Activated gamma-delta T cell treated with Interleukin-2 at 50 U/mL for 16 hours (primary cell): ENCODE results near the gene UBE2V1.
"Not testable (repeated sequence)": the region's sequence is repeated elsewhere in the genome, so short reads cannot be mapped to it uniquely, and the experiment has no call there.

ENCODE experiments used
- DNase-seq: peaks from one replicate; pipeline ENCODE4 v3.0.0-alpha.2; 2020

The UBE2V1 gene

GRCh38 chr20:50112512-50113419 is at the start of gene UBE2V1:
Gene UBE2V1 (minus strand): TSS chr20:50113150. CDS start chr20:50113128, 22 bp downstream.
- DNase-seq: peak; percentile 85

GRCh38 chr20:50161494-50161893 is 48.5 kb upstream of the UBE2V1 start:
- not testable (repeated sequence) for DNase-seq

GRCh38 chr20:50153500-50154377 is 40.8 kb upstream of the UBE2V1 start, which contains the start of gene PEDS1:
Gene PEDS1 (minus strand): TSS chr20:50153723. CDS start chr20:50153637, 86 bp downstream.
- DNase-seq: peak; percentile 75

- DNase-seq: no peak
These were observed 40.2 kb upstream of the UBE2V1 start for GRCh38 chr20:50153153-50153499.

GRCh38 chr20:50152394-50153152 is 39.6 kb upstream of the UBE2V1 start:
- DNase-seq: no peak

- no peak for DNase-seq
These were observed 38.2 kb upstream of the UBE2V1 start for GRCh38 chr20:50151034-50151743.

- no peak for DNase-seq
These were observed 36.7 kb upstream of the UBE2V1 start for GRCh38 chr20:50149481-50150254.

- peak; percentile 67 for DNase-seq
These were observed 34.0 kb upstream of the UBE2V1 start for GRCh38 chr20:50146732-50147662.

GRCh38 chr20:50146214-50146613 is 33.3 kb upstream of the UBE2V1 start:
- DNase-seq: no peak

- no peak for DNase-seq
These were observed 32.6 kb upstream of the UBE2V1 start for GRCh38 chr20:50145566-50145965.

- no peak for DNase-seq
These were observed 31.4 kb upstream of the UBE2V1 start for GRCh38 chr20:50144362-50144761.

- no peak for DNase-seq
These were observed 29.9 kb upstream of the UBE2V1 start for GRCh38 chr20:50142812-50143211.

- DNase-seq: no peak
These were observed 29.0 kb upstream of the UBE2V1 start for GRCh38 chr20:50141811-50142561.

- DNase-seq: no peak
These were observed 28.2 kb upstream of the UBE2V1 start for GRCh38 chr20:50141018-50141675.

GRCh38 chr20:50140339-50140859 is 27.4 kb upstream of the UBE2V1 start:
- DNase-seq: no peak

- no peak for DNase-seq
These were observed 25.8 kb upstream of the UBE2V1 start for GRCh38 chr20:50138479-50139393.

- no peak for DNase-seq
These were observed 25.1 kb upstream of the UBE2V1 start for GRCh38 chr20:50138120-50138478.

GRCh38 chr20:50137702-50138101 is 24.8 kb upstream of the UBE2V1 start:
- DNase-seq: not testable (repeated sequence)
